Trophoblast cell (in vitro differentiated cells and primary cell): Measurements from ENCODE around the gene SPATA2.

ENCODE experiments used
- DNase-seq, 2 donors: peaks; one replicate each; pipeline ENCODE4 v3.0.0-alpha.2; 2016
- H2AFZ ChIP-seq: 2 replicates; pipeline ENCODE4 v1.6.1; 2013; ENCODE audit warnings: low read length, moderate library complexity, mild to moderate bottlenecking; ENCODE audit not compliant: insufficient read depth, poor library complexity
- H2AK5ac ChIP-seq: 2 replicates; pipeline ENCODE4 v1.6.1; 2013; ENCODE audit warnings: mild to moderate bottlenecking, low read length
- H2BK120ac ChIP-seq: 2 replicates; pipeline ENCODE4 v1.6.1; 2013; ENCODE audit warnings: low read length, mild to moderate bottlenecking, moderate library complexity; ENCODE audit not compliant: insufficient read depth, poor library complexity
- H2BK12ac ChIP-seq: 2 replicates; pipeline ENCODE4 v1.6.1; 2013; ENCODE audit warnings: mild to moderate bottlenecking, low read length, moderate library complexity
- H2BK5ac ChIP-seq: 2 replicates; pipeline ENCODE4 v1.6.1; 2013; ENCODE audit warnings: low read length, low read depth, moderate library complexity, mild to moderate bottlenecking; ENCODE audit not compliant: poor library complexity
- H3K14ac ChIP-seq: 2 replicates; pipeline ENCODE4 v1.6.1; 2013; ENCODE audit warnings: mild to moderate bottlenecking, low read length
- H3K18ac ChIP-seq: 2 replicates; pipeline ENCODE4 v1.6.1; 2013; ENCODE audit warnings: mild to moderate bottlenecking, low read length
- H3K23ac ChIP-seq: 2 replicates; pipeline ENCODE4 v1.6.1; 2013; ENCODE audit warnings: low read length
- H3K27ac ChIP-seq: 2 replicates; pipeline ENCODE4 v1.5.1; 2013; ENCODE audit warnings: low read depth, mild to moderate bottlenecking, inconsistent platforms, low read length, moderate library complexity
- H3K27me3 ChIP-seq: 2 replicates; pipeline ENCODE4 v1.6.1; 2013; ENCODE audit warnings: inconsistent platforms, mild to moderate bottlenecking, low read length, moderate library complexity; ENCODE audit not compliant: insufficient read depth
- H3K36me3 ChIP-seq, 2 experiments: 1 replicate in 1 of 2; 2 replicates in 1 of 2; pipeline ENCODE4 v1.6.1; 2013; ENCODE audit warnings: low read length in 2 of 2, mild to moderate bottlenecking in 2 of 2, moderate library complexity in 1 of 2; ENCODE audit not compliant: insufficient read depth in 2 of 2, control insufficient read depth in 1 of 2
- H3K4ac ChIP-seq: 2 replicates; pipeline ENCODE4 v1.6.1; 2013; ENCODE audit warnings: low read depth, mild to moderate bottlenecking, low read length, moderate library complexity
- H3K4me1 ChIP-seq, 2 experiments: 1 replicate in 1 of 2; 2 replicates in 1 of 2; pipeline ENCODE4 v1.6.1; 2013; ENCODE audit warnings: low read length in 2 of 2, mild to moderate bottlenecking in 2 of 2, moderate library complexity in 1 of 2; ENCODE audit not compliant: insufficient read depth in 2 of 2, control insufficient read depth in 1 of 2
- H3K4me2 ChIP-seq: 2 replicates; pipeline ENCODE4 v1.6.1; 2013; ENCODE audit warnings: inconsistent platforms, mild to moderate bottlenecking, low read length, moderate library complexity
- H3K4me3 ChIP-seq: 2 replicates; pipeline ENCODE4 v1.5.1; 2013; ENCODE audit warnings: mild to moderate bottlenecking, low read depth, low read length, inconsistent platforms
- H3K79me1 ChIP-seq: one replicate; pipeline ENCODE4 v1.6.1; 2013; ENCODE audit warnings: low read length
- H3K79me2 ChIP-seq: 2 replicates; pipeline ENCODE4 v1.6.1; 2013; ENCODE audit warnings: low read length, mild to moderate bottlenecking; ENCODE audit not compliant: control insufficient read depth, insufficient read depth, poor library complexity
- H3K9ac ChIP-seq: 2 replicates; pipeline ENCODE4 v1.6.1; 2013; ENCODE audit warnings: mild to moderate bottlenecking, low read length
- H3K9me3 ChIP-seq: 2 replicates; pipeline ENCODE4 v1.6.1; 2013; ENCODE audit warnings: low read depth, mild to moderate bottlenecking, control low read depth, inconsistent platforms, low read length; ENCODE audit not compliant: insufficient read depth
- H4K12ac ChIP-seq: 2 replicates; pipeline ENCODE4 v1.6.1; 2013; ENCODE audit warnings: low read depth, mild to moderate bottlenecking, low read length, moderate library complexity
- H4K8ac ChIP-seq: 2 replicates; pipeline ENCODE4 v1.6.1; 2013; ENCODE audit warnings: low read depth, mild to moderate bottlenecking, low read length, moderate library complexity
- H4K91ac ChIP-seq: one replicate; pipeline ENCODE4 v1.6.1; 2013; ENCODE audit warnings: low read depth, mild to moderate bottlenecking, low read length, moderate library complexity
- WGBS: extraction: QIAGEN DNeasy Blood & Tissue Kit; methylation state at CpG from one replicate; pipeline ENCODE4 v1.1.7; 2013; ENCODE audit warnings: missing lambda C conversion rate; ENCODE audit not compliant: insufficient read length, insufficient coverage; ENCODE audit errors: extremely low coverage; 5-methylcytosine and 5-hydroxymethylcytosine counted together

The SPATA2 gene

GRCh38 chr20:49880724-49881445 is 34.4 kb downstream of the SPATA2 start:
- Histone ChIP-seq H3K14ac (no peak overlapping the region), H3K23ac (no peak overlapping the region), H4K12ac (no peak overlapping the region), H3K4me1 (no peaks in the 10 kb centered on the region), H3K18ac (no peak overlapping the region), H3K4me3 (no peak overlapping the region), H2BK12ac (no peak overlapping the region), H3K9me3 (peaks cover 2% of the 10 kb centered on the region), H3K9ac (no peak overlapping the region), H4K8ac (no peak overlapping the region), H3K4ac (no peak overlapping the region), H2BK120ac (no peak overlapping the region), H3K27me3 (no peaks in the 10 kb centered on the region), H3K36me3 (peaks cover 22 to 23% of the 10 kb centered on the region in 2 experiments), H3K79me1 (no peaks in the 10 kb centered on the region), H4K91ac (no peak overlapping the region), H3K27ac (no peak overlapping the region), H2AK5ac (no peak overlapping the region), H3K79me2 (no peaks in the 10 kb centered on the region), H3K4me2 (no peak overlapping the region), H2BK5ac (no peak overlapping the region), H2AFZ (no peak overlapping the region)
- no CpG with 5 or more reads among the region's 15 CpGs for WGBS
- no peak for DNase-seq

DNA sequence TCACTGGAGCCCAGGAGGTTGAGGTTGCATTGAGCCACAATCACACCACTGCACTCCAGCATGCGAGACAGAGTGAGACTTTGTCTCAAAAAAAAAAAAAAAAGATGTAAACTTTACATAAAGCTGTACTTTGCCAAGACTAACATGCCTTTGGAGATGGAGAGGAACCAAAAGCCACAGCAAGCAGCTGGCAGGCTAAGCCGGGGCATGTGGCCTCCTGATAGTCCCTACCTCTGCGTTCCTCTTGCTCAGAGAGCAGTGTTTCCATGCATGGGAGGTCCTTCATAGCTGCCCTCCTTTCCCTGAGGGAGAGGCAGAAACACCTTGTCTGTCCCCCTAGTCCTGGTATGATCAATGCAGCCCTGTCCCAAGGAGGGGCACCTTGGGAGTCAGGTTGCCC is 35.2 kb downstream of the SPATA2 start:
- Histone ChIP-seq H3K14ac (no peak overlapping the region), H3K23ac (no peak overlapping the region), H3K4me1 (no peaks in the 10 kb centered on the region), H2BK5ac (no peak overlapping the region), H2AK5ac (no peak overlapping the region), H3K36me3 (peaks cover 15 to 22% of the 10 kb centered on the region in 2 experiments), H4K8ac (no peak overlapping the region), H3K27me3 (no peaks in the 10 kb centered on the region), H2BK12ac (no peak overlapping the region), H3K4me3 (no peak overlapping the region), H3K79me1 (no peaks in the 10 kb centered on the region), H3K9me3 (peaks cover 2% of the 10 kb centered on the region), H3K79me2 (no peaks in the 10 kb centered on the region), H4K91ac (no peak overlapping the region), H3K4ac (no peak overlapping the region), H3K18ac (no peak overlapping the region), H3K27ac (no peak overlapping the region), H2AFZ (no peak overlapping the region), H4K12ac (no peak overlapping the region), H3K9ac (no peak overlapping the region), H3K4me2 (no peak overlapping the region), H2BK120ac (no peak overlapping the region)
- WGBS: no CpG with 5 or more reads among the region's 3 CpGs
- no peak for DNase-seq

- Histone ChIP-seq H3K4ac (no peak overlapping the region), H3K27me3 (no peaks in the 10 kb centered on the region), H3K23ac (no peak overlapping the region), H3K9ac (no peak overlapping the region), H4K8ac (no peak overlapping the region), H2BK120ac (no peak overlapping the region), H3K4me1 (no peaks in the 10 kb centered on the region), H3K79me2 (no peaks in the 10 kb centered on the region), H3K27ac (no peak overlapping the region), H2BK5ac (no peak overlapping the region), H3K18ac (no peak overlapping the region), H2AK5ac (no peak overlapping the region), H2BK12ac (no peak overlapping the region), H3K9me3 (peaks cover 2% of the 10 kb centered on the region), H3K36me3 (peaks cover 11 to 13% of the 10 kb centered on the region in 2 experiments), H3K4me2 (no peak overlapping the region), H4K12ac (no peak overlapping the region), H3K4me3 (no peak overlapping the region), H3K79me1 (no peaks in the 10 kb centered on the region), H4K91ac (no peak overlapping the region), H2AFZ (no peak overlapping the region), H3K14ac (no peak overlapping the region)
- DNase-seq: no peak
- no CpG with 5 or more reads among the region's 1 CpG for WGBS
These were observed 36.4 kb downstream of the SPATA2 start for GRCh38 chr20:49878977-49879376.

- H3K4ac ChIP-seq: no peak overlapping the region
- no peak overlapping the region for H2AK5ac ChIP-seq
- H3K79me2 ChIP-seq: no peaks in the 10 kb centered on the region
- WGBS: no CpG with 5 or more reads among the region's 4 CpGs
- no peak overlapping the region for H4K8ac ChIP-seq
- H3K4me2 ChIP-seq: no peak overlapping the region
- no peaks in the 10 kb centered on the region for H3K27me3 ChIP-seq
- H3K23ac ChIP-seq: no peak overlapping the region
- H3K14ac ChIP-seq: no peak overlapping the region
- DNase-seq: no peak
- no peak overlapping the region for H4K91ac ChIP-seq
- H4K12ac ChIP-seq: no peak overlapping the region
- H3K4me1 ChIP-seq: no peaks in the 10 kb centered on the region
- no peak overlapping the region for H3K27ac ChIP-seq
- H2BK120ac ChIP-seq: no peak overlapping the region
- no peak overlapping the region for H2AFZ ChIP-seq
- no peak overlapping the region for H3K4me3 ChIP-seq
- no peak overlapping the region for H3K18ac ChIP-seq
- no peaks in the 10 kb centered on the region for H3K9me3 ChIP-seq
- no peak overlapping the region for H2BK12ac ChIP-seq
- H3K36me3 ChIP-seq: peaks cover 4 to 8% of the 10 kb centered on the region in 2 experiments
- H3K79me1 ChIP-seq: no peaks in the 10 kb centered on the region
- H3K9ac ChIP-seq: no peak overlapping the region
- H2BK5ac ChIP-seq: no peak overlapping the region
These were observed 37.9 kb downstream of the SPATA2 start for GRCh38 chr20:49877386-49877921.
